RWPE2 (cell line): ENCODE data around the gene LRRC27.
"Not testable (repeated sequence)": the region's sequence is repeated elsewhere in the genome, so short reads cannot be mapped to it uniquely, and the experiment has no call there.

ENCODE experiments used
- ATAC-seq: fragments of 200-7000 bp; cut with Tn5 transposase; 3 replicates; pipeline ENCODE4 v1.9.1; 2021; ENCODE audit warnings: low read depth
- DNase-seq: peaks from one replicate; pipeline ENCODE4 v3.0.0-alpha.2; 2020; ENCODE audit warnings: low spot score
- H3K27ac ChIP-seq: fragments of 450-650 bp; 2 replicates; pipeline ENCODE4 v1.5.1; 2017; ENCODE audit warnings: mild to moderate bottlenecking; ENCODE audit not compliant: poor library complexity, severe bottlenecking
- H3K27me3 ChIP-seq: fragments of 250-450 bp; sonication (Bioruptor Pico); 2 replicates; pipeline ENCODE4 v1.5.1; 2021; ENCODE audit warnings: mild to moderate bottlenecking, moderate library complexity; ENCODE audit not compliant: insufficient read depth, poor library complexity, severe bottlenecking
- H3K36me3 ChIP-seq: fragments of 250-450 bp; sonication (Bioruptor Pico); 2 replicates; pipeline ENCODE4 v1.5.1; 2020; ENCODE audit warnings: low read depth, mild to moderate bottlenecking, moderate library complexity
- H3K4me1 ChIP-seq: fragments of 250-450 bp; sonication (Bioruptor Pico); 2 replicates; pipeline ENCODE4 v1.5.1; 2021; ENCODE audit warnings: mild to moderate bottlenecking, moderate library complexity; ENCODE audit not compliant: insufficient read depth, poor library complexity, severe bottlenecking
- H3K4me3 ChIP-seq: fragments of 250-450 bp; sonication (Bioruptor Pico); 2 replicates; pipeline ENCODE4 v1.5.1; 2021; ENCODE audit warnings: mild to moderate bottlenecking, moderate library complexity; ENCODE audit not compliant: severe bottlenecking
- H3K9me3 ChIP-seq: fragments of 250-450 bp; sonication (Bioruptor Pico); 2 replicates; pipeline ENCODE4 v1.5.1; 2021; ENCODE audit warnings: mild to moderate bottlenecking, moderate library complexity; ENCODE audit not compliant: severe bottlenecking
- CTCF ChIP-seq: fragments of 450-650 bp; IDR thresholded peaks from one replicate; pipeline ENCODE4 v1.5.1; 2017; ENCODE audit warnings: mild to moderate bottlenecking, moderate library complexity; ENCODE audit not compliant: poor library complexity, severe bottlenecking

Gene LRRC27

GRCh38 chr10:132335189-132336063 is 3.4 kb downstream of the LRRC27 start:
- no peaks in the 10 kb centered on the region for H3K9me3 ChIP-seq
- no peak for TF ChIP-seq CTCF
- no peaks in the 10 kb centered on the region for H3K27me3 ChIP-seq
- no peaks in the 10 kb centered on the region for H3K36me3 ChIP-seq
- DNase-seq: no peak
- ATAC-seq: no peak
- H3K27ac ChIP-seq: no peak overlapping the region
- no peak overlapping the region for H3K4me3 ChIP-seq
- H3K4me1 ChIP-seq: peaks cover 4% of the 10 kb centered on the region

- no peak overlapping the region for H3K27ac ChIP-seq
- TF ChIP-seq CTCF: no peak
- ATAC-seq: no peak
- H3K9me3 ChIP-seq: no peaks in the 10 kb centered on the region
- H3K27me3 ChIP-seq: no peaks in the 10 kb centered on the region
- H3K36me3 ChIP-seq: no peaks in the 10 kb centered on the region
- no peak overlapping the region for H3K4me3 ChIP-seq
- no peak for DNase-seq
- H3K4me1 ChIP-seq: no peaks in the 10 kb centered on the region
Measured at GRCh38 chr10:132336064-132336746, 4.2 kb downstream of the LRRC27 start.

- no peak overlapping the region for H3K4me3 ChIP-seq
Measured at GRCh38 chr10:132336919-132337407, 5.0 kb downstream of the LRRC27 start.

GRCh38 chr10:132337854-132338253 is 5.9 kb downstream of the LRRC27 start:
- not testable (repeated sequence) for H3K9me3 ChIP-seq, ATAC-seq, H3K27ac ChIP-seq, H3K27me3 ChIP-seq, H3K4me1 ChIP-seq, DNase-seq, H3K4me3 ChIP-seq, H3K36me3 ChIP-seq

More at GRCh38 chr10:132336919-132337407, 5.0 kb downstream of the LRRC27 start:
- DNase-seq (no peak), ATAC-seq (no peak)
- H3K36me3 ChIP-seq: no peaks in the 10 kb centered on the region
- no peak for TF ChIP-seq CTCF
- H3K9me3 ChIP-seq: no peaks in the 10 kb centered on the region
- no peaks in the 10 kb centered on the region for H3K4me1 ChIP-seq
- no peaks in the 10 kb centered on the region for H3K27me3 ChIP-seq
- no peak overlapping the region for H3K27ac ChIP-seq

- no peaks in the 10 kb centered on the region for H3K9me3 ChIP-seq
- H3K27ac ChIP-seq: no peak overlapping the region
- H3K4me1 ChIP-seq: no peaks in the 10 kb centered on the region
- no peak for TF ChIP-seq CTCF
- no peak overlapping the region for H3K4me3 ChIP-seq
- H3K27me3 ChIP-seq: no peaks in the 10 kb centered on the region
- DNase-seq: no peak
- no peaks in the 10 kb centered on the region for H3K36me3 ChIP-seq
- ATAC-seq: no peak
Measured at GRCh38 chr10:132338876-132339275, 6.9 kb downstream of the LRRC27 start.
